HG03520 (cell line): ENCODE data around the gene LRRC32.
"Not testable (repeated sequence)": the region's sequence is repeated elsewhere in the genome, so short reads cannot be mapped to it uniquely, and the experiment has no call there.

Experiments used
- ATAC-seq: cut with Tn5 transposase; IDR thresholded peaks from one replicate; pipeline ENCODE4 v1.9.1; 2021; ENCODE audit warnings: mild to moderate bottlenecking, moderate library complexity; ENCODE audit not compliant: unreplicated experiment

Gene LRRC32

GRCh38 chr11:76617553-76618265 is 52.8 kb downstream of the LRRC32 start:
- no peak for ATAC-seq

GRCh38 chr11:76616676-76617552 is 53.6 kb downstream of the LRRC32 start:
- no peak for ATAC-seq

- ATAC-seq = no peak
These were observed 54.6 kb downstream of the LRRC32 start for GRCh38 chr11:76615950-76616349.

GRCh38 chr11:76614471-76615179 is 55.9 kb downstream of the LRRC32 start:
- no peak for ATAC-seq

- no peak for ATAC-seq
These were observed 56.6 kb downstream of the LRRC32 start for GRCh38 chr11:76613901-76614300.

GRCh38 chr11:76612226-76612625 is 58.3 kb downstream of the LRRC32 start:
- ATAC-seq = no peak

- ATAC-seq = no peak
These were observed 59.6 kb downstream of the LRRC32 start for GRCh38 chr11:76610871-76611475.

- ATAC-seq = no peak
These were observed 60.2 kb downstream of the LRRC32 start for GRCh38 chr11:76610371-76610770.

GRCh38 chr11:76609736-76610370 is 60.7 kb downstream of the LRRC32 start:
- ATAC-seq = no peak

- not testable (repeated sequence) for ATAC-seq
These were observed 61.6 kb downstream of the LRRC32 start for GRCh38 chr11:76608879-76609460.

- not testable (repeated sequence) for ATAC-seq
These were observed 62.3 kb downstream of the LRRC32 start for GRCh38 chr11:76608228-76608627.
